Thyroid gland (tissue), 4 donors: ENCODE measurements around the gene CACNA1G. TPM values are rescaled to one million over a fixed set of nuclear protein-coding genes. Genes with fewer than 3 reads are reported as not detected.

Experiments used
- DNase-seq, 2 donors: peaks; one replicate each; pipeline ENCODE4 v3.0.0-alpha.2; 2019
- H3K27ac ChIP-seq, 3 donors: fragments of 200-600 bp; sonication (generic); 1 replicate in 2 of 3; 2 replicates in 1 of 3; pipeline ENCODE4 v1.5.1; 2016 to 2019; ENCODE audit warnings: mild to moderate bottlenecking in 1 of 3, moderate library complexity in 1 of 3
- H3K27me3 ChIP-seq: fragments of 200-600 bp; sonication (generic); one replicate; pipeline ENCODE4 v1.5.1; 2019
- H3K36me3 ChIP-seq, 2 donors: fragments of 200-600 bp; sonication (generic); one replicate each; pipeline ENCODE4 v1.5.1; 2016 to 2019
- H3K4me1 ChIP-seq, 2 donors: fragments of 200-600 bp; sonication (generic); one replicate each; pipeline ENCODE4 v1.5.1; 2017 to 2019
- H3K4me3 ChIP-seq, 3 donors: fragments of 200-600 bp; sonication (generic); replicated peaks in 1 of 3; 1 replicate in 2 of 3; 2 replicates in 1 of 3; pipeline ENCODE4 v1.5.1; 2016; ENCODE audit warnings: mild to moderate bottlenecking in 1 of 3
- H3K9me3 ChIP-seq: fragments of 200-600 bp; sonication (generic); one replicate; pipeline ENCODE4 v1.5.1; 2017
- CTCF ChIP-seq, 6 experiments: fragments of 200-600 bp in 3 of 6; fragments of 450-650 bp in 3 of 6; sonication (generic) in 3 of 6; IDR thresholded peaks; one replicate each; pipeline ENCODE4 v1.5.1; 2016 to 2019; ENCODE audit warnings: antibody characterized with exemption in 6 of 6, mild to moderate bottlenecking in 2 of 6, inconsistent platforms in 1 of 6, moderate library complexity in 1 of 6
- POLR2A ChIP-seq, 2 donors: fragments of 450-650 bp; IDR thresholded peaks; one replicate each; pipeline ENCODE4 v1.6.1; 2017; ENCODE audit warnings: antibody characterized with exemption in 2 of 2, mild to moderate bottlenecking in 2 of 2, moderate library complexity in 1 of 2
- WGBS, 2 donors: methylation state at CpG; one replicate each; pipeline ENCODE4 v1.1.5; 2017; 5-methylcytosine and 5-hydroxymethylcytosine counted together
- intact Hi-C: fragments of 100-400 bp; cut with DNase I; formaldehyde crosslinking; loops from one replicate; pipeline ENCODE4 v1.15.1; 2023
- total RNA-seq, 4 donors: library from RNA; depleted of rRNA; stranded (reverse); fragments of >200 nt; gene quantifications; one replicate each; pipeline ENCODE4 v1.2.3, GENCODE V29; 2016

The CACNA1G gene
- total RNA-seq, 4 donors from 2014 or later: 0.13 to 3.3 (median 0.52) TPM

- intact Hi-C loops: no loop called here
- H3K4me3 ChIP-seq: no peak overlapping the region
- no peak for TF ChIP-seq CTCF (IDR thresholded peaks at IDR 0.05)
- TF ChIP-seq POLR2A (IDR thresholded peaks at IDR 0.05): no peak
- H3K4me1 ChIP-seq: no peaks in the 10 kb centered on the region
- H3K9me3 ChIP-seq: no peaks in the 10 kb centered on the region
- H3K27ac ChIP-seq: no peak overlapping the region
- no peaks in the 10 kb centered on the region for H3K27me3 ChIP-seq
- WGBS, 2 donors: 87 to 100% methylated on average over 7 of the region's 7 CpGs
- DNase-seq: no peak
- no peaks in the 10 kb centered on the region for H3K36me3 ChIP-seq
Measured at GRCh38 chr17:50579399-50579798, 18.9 kb downstream of the CACNA1G start.

GRCh38 chr17:50580646-50581045, 20.1 kb downstream of the CACNA1G start:
- TF ChIP-seq CTCF (IDR thresholded peaks at IDR 0.05) (no peak), POLR2A (IDR thresholded peaks at IDR 0.05) (no peak)
- H3K27ac ChIP-seq: no peak overlapping the region
- H3K27me3 ChIP-seq: no peaks in the 10 kb centered on the region
- H3K36me3 ChIP-seq: no peaks in the 10 kb centered on the region
- intact Hi-C loops: no loop called here
- H3K4me1 ChIP-seq: peaks cover 8 to 9% of the 10 kb centered on the region in 2 donors
- WGBS, 2 donors: 97% methylated on average over 7 to 9 of the region's 9 CpGs
- DNase-seq: no peak
- H3K9me3 ChIP-seq: no peaks in the 10 kb centered on the region
- H3K4me3 ChIP-seq: no peak overlapping the region

GRCh38 chr17:50581316-50581715, 20.8 kb downstream of the CACNA1G start:
- Histone ChIP-seq H3K4me3 (no peak overlapping the region), H3K36me3 (no peaks in the 10 kb centered on the region), H3K4me1 (peaks cover 8 to 16% of the 10 kb centered on the region in 2 donors), H3K27me3 (no peaks in the 10 kb centered on the region), H3K9me3 (no peaks in the 10 kb centered on the region), H3K27ac (no peak overlapping the region)
- intact Hi-C loops: no loop called here
- WGBS, 2 donors: 93 to 96% methylated on average over 12 of the region's 12 CpGs
- DNase-seq: no peak
- TF ChIP-seq POLR2A (IDR thresholded peaks at IDR 0.05) (no peak), CTCF (IDR thresholded peaks at IDR 0.05) (no peak)

- TF ChIP-seq POLR2A (IDR thresholded peaks at IDR 0.05): no peak
- TF ChIP-seq CTCF (IDR thresholded peaks at IDR 0.05): no peak
- H3K4me3 ChIP-seq: no peak overlapping the region
- H3K4me1 ChIP-seq: peaks cover 17 to 29% of the 10 kb centered on the region in 2 donors
- H3K36me3 ChIP-seq: no peaks in the 10 kb centered on the region
- H3K27me3 ChIP-seq: no peaks in the 10 kb centered on the region
- H3K27ac ChIP-seq: no peak overlapping the region
- intact Hi-C loops: no loop called here
- no peak for DNase-seq
- no peaks in the 10 kb centered on the region for H3K9me3 ChIP-seq
- WGBS, 2 donors: 97 to 100% methylated on average over 2 of the region's 2 CpGs
Measured at GRCh38 chr17:50582741-50583140, 22.2 kb downstream of the CACNA1G start.

GRCh38 chr17:50583641-50584040, 23.1 kb downstream of the CACNA1G start:
- Histone ChIP-seq H3K36me3 (no peaks in the 10 kb centered on the region), H3K27me3 (no peaks in the 10 kb centered on the region), H3K4me3 (no peak overlapping the region), H3K9me3 (no peaks in the 10 kb centered on the region), H3K27ac (no peak overlapping the region), H3K4me1 (peaks cover 26 to 38% of the 10 kb centered on the region in 2 donors)
- intact Hi-C loops: no loop called here
- DNase-seq: no peak
- TF ChIP-seq POLR2A (IDR thresholded peaks at IDR 0.05): no peak
- no peak for TF ChIP-seq CTCF (IDR thresholded peaks at IDR 0.05)
- WGBS, 2 donors: 80 to 81% methylated on average over 7 of the region's 7 CpGs
